Amniotic epithelial cell (primary cell): ENCODE measurements around the gene IGFL3.

Experiments
- DNase-seq: peaks from one replicate; pipeline ENCODE4 v3.0.0-alpha.2; 2010; ENCODE audit warnings: low read depth

Gene IGFL3

GRCh38 chr19:46076951-46077814, 47.3 kb downstream of the IGFL3 start:
- DNase-seq, result peak; percentile 72

DNA sequence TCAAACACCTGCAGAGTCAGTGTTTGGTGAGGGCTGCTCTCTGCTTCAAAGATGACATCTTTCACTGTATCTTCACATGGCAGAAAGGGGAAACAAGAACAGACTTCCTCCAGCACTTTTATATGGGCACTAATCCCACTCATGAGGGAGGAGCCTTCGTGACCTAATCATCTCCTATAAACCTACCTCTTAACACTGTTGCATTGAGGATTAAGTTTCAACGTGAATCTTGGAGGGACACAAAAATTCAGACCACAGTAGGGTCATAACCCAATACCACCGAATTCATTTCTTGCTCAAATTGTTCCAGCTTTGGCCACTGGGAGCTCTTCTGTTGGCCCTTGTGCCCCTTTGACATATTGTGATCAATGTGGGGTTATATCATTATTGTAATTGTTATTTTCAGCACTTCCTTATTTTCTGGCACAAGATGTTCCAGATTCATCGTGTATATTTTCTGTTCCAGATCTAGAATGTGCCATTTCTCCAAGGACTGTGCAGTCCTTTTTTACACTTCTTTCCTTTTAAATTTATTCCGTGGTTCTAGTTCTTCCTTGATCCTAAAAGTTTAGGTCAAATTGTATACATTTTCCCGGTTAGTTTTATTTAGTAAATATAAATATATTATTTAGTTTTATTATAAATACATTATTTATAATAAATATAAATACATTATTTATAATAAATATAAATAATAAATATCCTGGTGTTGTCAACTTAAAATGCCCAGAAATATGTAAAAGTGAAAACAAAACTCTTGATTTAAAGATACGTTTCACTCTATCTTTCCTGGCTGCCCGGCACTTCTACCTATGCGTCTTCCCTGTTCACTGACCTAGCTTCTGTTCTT, 48.2 kb downstream of the IGFL3 start:
- DNase-seq, result no peak

DNA sequence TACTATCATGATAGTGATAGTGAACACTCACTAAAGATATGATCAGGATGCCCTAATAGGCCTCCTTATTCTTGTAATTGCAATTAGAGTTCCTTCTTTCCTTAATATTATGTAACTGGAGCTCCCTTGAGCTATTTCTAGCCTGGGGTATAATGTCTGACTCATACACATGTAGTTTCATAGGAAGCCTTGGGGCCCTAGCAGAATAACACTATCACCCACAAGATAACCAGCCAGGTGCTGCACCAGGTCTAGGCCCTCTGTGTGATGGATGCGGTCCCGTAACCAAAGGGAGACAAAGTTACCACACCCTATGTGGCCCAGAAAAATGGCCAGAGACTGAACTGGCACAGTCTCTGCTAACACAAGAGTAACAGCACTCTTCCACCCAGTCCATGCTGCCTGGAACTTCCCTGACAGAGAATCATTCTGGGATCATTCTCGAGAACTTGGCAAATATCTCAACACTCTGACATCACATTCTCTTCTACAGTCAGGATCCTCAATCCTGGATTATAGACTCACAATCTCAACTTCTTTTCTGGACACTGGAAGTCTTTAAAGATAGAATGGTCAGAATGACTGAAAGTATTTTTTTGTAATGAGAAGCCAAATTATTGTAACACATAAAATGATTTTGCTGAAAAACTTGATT, 51.1 kb downstream of the IGFL3 start:
- peak; percentile 29 for DNase-seq
